Measurements from ENCODE around the gene PADI2.

The PADI2 gene

DNA sequence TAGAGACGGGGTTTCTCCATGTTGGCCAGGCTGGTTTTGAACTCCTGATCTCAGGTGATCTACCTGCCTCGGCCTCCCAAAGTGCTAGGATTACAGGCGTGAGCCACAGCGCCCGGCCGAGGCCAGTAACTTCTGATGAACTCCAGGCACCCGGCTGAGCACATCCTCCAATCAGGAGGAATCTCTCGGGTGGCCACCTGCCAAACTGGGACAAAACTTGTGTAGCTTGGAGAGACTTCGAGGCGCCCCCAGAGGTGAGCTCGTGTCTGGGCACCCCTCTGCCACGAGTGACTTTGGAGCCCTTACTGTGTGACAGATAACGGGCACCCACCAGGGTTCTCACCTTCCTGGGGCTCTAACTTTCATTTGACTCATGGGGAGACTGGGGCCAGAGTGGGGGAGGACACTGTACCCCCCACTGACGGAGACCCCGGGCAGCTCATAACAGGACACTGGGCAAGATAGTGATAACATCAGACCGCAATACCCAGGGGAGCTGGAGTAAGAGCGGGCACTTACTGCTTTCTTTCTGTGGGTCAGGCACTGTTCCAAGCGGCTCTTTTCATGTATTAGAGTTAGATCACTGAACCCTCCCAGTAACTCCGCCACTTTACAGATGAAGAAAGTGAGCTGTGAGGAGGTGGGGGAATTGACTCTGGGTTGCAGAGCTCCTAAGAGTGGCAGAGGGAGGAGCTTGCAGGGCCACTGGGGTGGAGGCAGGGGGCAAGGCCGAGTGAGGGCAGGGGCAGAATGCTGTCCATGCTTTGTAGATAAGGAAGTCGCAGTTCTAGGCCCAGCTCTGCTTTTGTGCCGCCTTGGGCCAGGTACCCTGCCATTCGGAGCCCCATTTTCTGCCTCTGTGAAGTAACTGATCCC, 1.9 kb upstream of the PADI2 start:
- Histone ChIP-seq H3K27me3 (ENCODE audit: insufficient read depth, low read depth) (peaks cover 74% of the 10 kb centered on the region), H3K4me2 (no peak overlapping the region), H3K4me1 (ENCODE audit: low read depth, poor library complexity, severe bottlenecking) (no peaks in the 10 kb centered on the region), H3K36me3 (ENCODE audit: insufficient read depth) (no peaks in the 10 kb centered on the region), H3K9ac (no peak overlapping the region), H3K4me3 (IDR thresholded peaks at IDR 0.05; ENCODE audit: insufficient read depth, low read depth, low read length) (no peak overlapping the region), H3K27ac (no peak overlapping the region), H4K20me1 (ENCODE audit: insufficient read depth) (no peaks in the 10 kb centered on the region), H2AFZ (ENCODE audit: low read depth) (no peak overlapping the region), H3K79me2 (ENCODE audit: insufficient read depth, low read depth) (no peaks in the 10 kb centered on the region)
- TF ChIP-seq, protein P1, sequence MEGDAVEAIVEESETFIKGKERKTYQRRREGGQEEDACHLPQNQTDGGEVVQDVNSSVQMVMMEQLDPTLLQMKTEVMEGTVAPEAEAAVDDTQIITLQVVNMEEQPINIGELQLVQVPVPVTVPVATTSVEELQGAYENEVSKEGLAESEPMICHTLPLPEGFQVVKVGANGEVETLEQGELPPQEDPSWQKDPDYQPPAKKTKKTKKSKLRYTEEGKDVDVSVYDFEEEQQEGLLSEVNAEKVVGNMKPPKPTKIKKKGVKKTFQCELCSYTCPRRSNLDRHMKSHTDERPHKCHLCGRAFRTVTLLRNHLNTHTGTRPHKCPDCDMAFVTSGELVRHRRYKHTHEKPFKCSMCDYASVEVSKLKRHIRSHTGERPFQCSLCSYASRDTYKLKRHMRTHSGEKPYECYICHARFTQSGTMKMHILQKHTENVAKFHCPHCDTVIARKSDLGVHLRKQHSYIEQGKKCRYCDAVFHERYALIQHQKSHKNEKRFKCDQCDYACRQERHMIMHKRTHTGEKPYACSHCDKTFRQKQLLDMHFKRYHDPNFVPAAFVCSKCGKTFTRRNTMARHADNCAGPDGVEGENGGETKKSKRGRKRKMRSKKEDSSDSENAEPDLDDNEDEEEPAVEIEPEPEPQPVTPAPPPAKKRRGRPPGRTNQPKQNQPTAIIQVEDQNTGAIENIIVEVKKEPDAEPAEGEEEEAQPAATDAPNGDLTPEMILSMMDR (conservative IDR thresholded peaks at IDR 0.05; ENCODE audit: low read depth, low read length) = no peak

DNA sequence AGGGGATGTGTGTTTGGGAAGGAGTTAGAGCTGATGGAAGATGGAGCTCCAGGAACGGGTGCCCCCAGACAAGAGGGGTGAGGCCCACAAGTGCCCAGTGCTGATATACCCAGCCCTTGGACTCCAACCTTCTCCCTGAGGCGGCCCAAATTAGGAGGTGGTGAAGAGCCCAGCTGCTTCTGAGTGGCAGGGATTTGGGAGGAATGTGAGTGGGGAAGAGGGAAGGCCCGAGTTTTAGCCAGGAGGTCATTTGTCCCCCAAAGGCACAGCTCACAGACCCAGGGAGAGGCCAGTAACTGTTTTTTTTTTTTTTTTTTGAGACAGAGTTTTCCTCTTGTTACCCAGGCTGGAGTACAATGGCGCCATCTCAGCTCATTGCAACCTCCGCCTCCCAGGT, 1.2 kb upstream of the PADI2 start:
- Histone ChIP-seq H3K36me3 (ENCODE audit: insufficient read depth) (no peaks in the 10 kb centered on the region), H2AFZ (ENCODE audit: low read depth) (no peak overlapping the region), H3K79me2 (ENCODE audit: insufficient read depth, low read depth) (no peaks in the 10 kb centered on the region), H3K9ac (no peak overlapping the region), H3K27me3 (ENCODE audit: insufficient read depth, low read depth) (peaks cover 81% of the 10 kb centered on the region), H4K20me1 (ENCODE audit: insufficient read depth) (no peaks in the 10 kb centered on the region), H3K27ac (no peak overlapping the region), H3K4me1 (ENCODE audit: low read depth, poor library complexity, severe bottlenecking) (no peaks in the 10 kb centered on the region), H3K4me3 (IDR thresholded peaks at IDR 0.05; ENCODE audit: insufficient read depth, low read depth, low read length) (no peak overlapping the region), H3K4me2 (no peak overlapping the region)
- TF ChIP-seq, protein P1 (conservative IDR thresholded peaks at IDR 0.05; ENCODE audit: low read depth, low read length) = no peak

DNA sequence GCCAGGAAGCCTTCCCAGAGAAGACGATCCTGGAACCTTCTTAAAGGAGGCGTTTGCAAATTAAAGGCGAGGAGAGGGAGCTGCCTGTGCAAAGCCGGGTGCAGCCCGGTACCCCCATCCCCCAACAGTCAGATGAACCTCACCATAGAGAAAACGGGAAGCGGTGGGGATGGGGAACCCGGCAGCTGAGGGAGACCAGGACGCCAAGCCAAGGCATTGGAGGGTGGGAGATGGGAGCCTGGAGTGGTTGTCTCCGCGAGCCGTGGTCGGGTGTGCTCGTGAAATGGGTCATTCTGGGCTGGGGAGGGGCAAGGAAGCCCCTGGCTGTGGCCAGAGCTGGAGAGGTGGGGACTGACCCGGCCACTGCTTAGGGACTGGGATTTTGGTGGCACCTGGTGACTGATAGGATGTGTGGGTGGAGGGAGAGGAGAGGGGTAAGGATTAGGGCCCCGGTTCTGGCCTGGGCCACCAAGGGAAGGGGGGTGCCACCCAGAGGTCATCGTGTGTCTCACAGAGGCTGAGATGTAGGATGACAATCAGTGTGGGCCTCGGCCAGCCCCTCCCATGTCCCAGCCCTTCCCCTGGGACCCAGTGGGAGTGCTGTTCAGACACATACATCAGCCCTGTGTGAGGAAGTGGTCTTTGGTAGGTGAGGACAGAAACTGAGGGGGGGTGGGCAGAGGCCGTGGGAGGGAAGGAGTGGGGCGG, 676 bp upstream of the PADI2 start:
- H3K4me1 ChIP-seq (ENCODE audit: low read depth, poor library complexity, severe bottlenecking) = no peaks in the 10 kb centered on the region
- TF ChIP-seq, protein P1 (conservative IDR thresholded peaks at IDR 0.05; ENCODE audit: low read depth, low read length) = no peak
- no peaks in the 10 kb centered on the region for H3K36me3 ChIP-seq (ENCODE audit: insufficient read depth)
- no peak overlapping the region for H3K4me2 ChIP-seq
- no peaks in the 10 kb centered on the region for H3K79me2 ChIP-seq (ENCODE audit: insufficient read depth, low read depth)
- H3K27ac ChIP-seq = no peak overlapping the region
- no peak overlapping the region for H3K9ac ChIP-seq
- no peak overlapping the region for H3K4me3 ChIP-seq (IDR thresholded peaks at IDR 0.05; ENCODE audit: insufficient read depth, low read depth, low read length)
- H3K27me3 ChIP-seq (ENCODE audit: insufficient read depth, low read depth) = peaks cover 85% of the 10 kb centered on the region
- H2AFZ ChIP-seq (ENCODE audit: low read depth) = no peak overlapping the region
- no peaks in the 10 kb centered on the region for H4K20me1 ChIP-seq (ENCODE audit: insufficient read depth)

DNA sequence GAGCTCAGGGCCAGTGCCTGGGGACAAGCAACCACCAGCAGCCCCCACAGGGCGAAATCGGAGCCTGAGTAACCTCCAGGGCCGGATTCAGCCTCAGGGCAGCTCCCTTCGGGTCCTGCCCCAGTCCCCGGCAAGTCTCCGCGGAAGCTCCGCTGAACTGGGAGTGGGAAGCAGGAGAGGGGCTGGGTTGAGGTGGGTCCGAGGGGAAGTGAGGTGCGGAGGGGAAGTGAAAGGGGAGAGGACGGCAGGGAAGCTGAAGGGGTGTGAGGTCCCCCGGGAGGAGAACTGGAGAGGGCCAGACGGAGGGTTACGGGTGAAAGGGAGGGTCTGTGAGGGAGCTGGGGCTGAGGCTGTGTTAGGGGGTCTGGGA, 560 bp downstream of the PADI2 start:
- Histone ChIP-seq H3K79me2 (ENCODE audit: insufficient read depth, low read depth) (no peaks in the 10 kb centered on the region), H4K20me1 (ENCODE audit: insufficient read depth) (no peaks in the 10 kb centered on the region), H3K27me3 (ENCODE audit: insufficient read depth, low read depth) (peaks cover 81% of the 10 kb centered on the region), H3K36me3 (ENCODE audit: insufficient read depth) (no peaks in the 10 kb centered on the region), H2AFZ (ENCODE audit: low read depth) (no peak overlapping the region), H3K4me3 (IDR thresholded peaks at IDR 0.05; ENCODE audit: insufficient read depth, low read depth, low read length) (no peak overlapping the region), H3K4me1 (ENCODE audit: low read depth, poor library complexity, severe bottlenecking) (no peaks in the 10 kb centered on the region), H3K9ac (no peak overlapping the region), H3K27ac (no peak overlapping the region), H3K4me2 (no peak overlapping the region)
- TF ChIP-seq, protein P1 (conservative IDR thresholded peaks at IDR 0.05; ENCODE audit: low read depth, low read length) = no peak

Measured in KMS-11 (cell line).